Upper lobe of right lung (tissue), 1 donor: ENCODE results near the gene TBP. TPM values are rescaled to one million over a fixed set of nuclear protein-coding genes. Genes with fewer than 3 reads are reported as not detected.

Source experiments
- ATAC-seq: fragments of 200-7000 bp; cut with Tn5 transposase; one replicate; pipeline ENCODE4 v1.9.1; 2020; ENCODE audit warnings: mild to moderate bottlenecking, moderate library complexity
- DNase-seq: peaks from one replicate; pipeline ENCODE4 v3.0.0-alpha.2; 2020
- H3K27ac ChIP-seq: fragments of 200-600 bp; one replicate; pipeline ENCODE4 v1.8.0; 2022
- H3K27me3 ChIP-seq: fragments of 200-600 bp; one replicate; pipeline ENCODE4 v1.8.0; 2022; ENCODE audit warnings: mild to moderate bottlenecking
- H3K36me3 ChIP-seq: fragments of 200-600 bp; one replicate; pipeline ENCODE4 v1.8.0; 2022
- H3K4me1 ChIP-seq: fragments of 200-600 bp; one replicate; pipeline ENCODE4 v1.8.0; 2022
- H3K4me3 ChIP-seq: fragments of 200-600 bp; one replicate; pipeline ENCODE4 v1.8.0; 2022; ENCODE audit warnings: mild to moderate bottlenecking
- H3K9me3 ChIP-seq: fragments of 200-600 bp; one replicate; pipeline ENCODE4 v1.8.0; 2022
- intact Hi-C: fragments of 100-400 bp; cut with DNase I; formaldehyde crosslinking; loops from one replicate; pipeline ENCODE4 v1.11.0; 2022
- total RNA-seq: library from RNA; stranded (reverse); fragmentation: NEBNext Ultra II Directional; extraction: Animal tissue kit (Norgen Biotek cat#: 25700); gene quantifications from one replicate; pipeline ENCODE4 v1.2.1, GENCODE V29; 2021
- TF ChIP-seq, protein P1 (sequence below): fragments of 200-600 bp; IDR thresholded peaks from one replicate; pipeline ENCODE4 v1.8.0; 2022; ENCODE audit warnings: antibody characterized with exemption
- donor health status: DM: no; HTN: yes; CAD: no; lungs with severe emphysema.

The TBP gene
- total RNA-seq, 1 donor from 2014 or later = 12.8 TPM

DNA sequence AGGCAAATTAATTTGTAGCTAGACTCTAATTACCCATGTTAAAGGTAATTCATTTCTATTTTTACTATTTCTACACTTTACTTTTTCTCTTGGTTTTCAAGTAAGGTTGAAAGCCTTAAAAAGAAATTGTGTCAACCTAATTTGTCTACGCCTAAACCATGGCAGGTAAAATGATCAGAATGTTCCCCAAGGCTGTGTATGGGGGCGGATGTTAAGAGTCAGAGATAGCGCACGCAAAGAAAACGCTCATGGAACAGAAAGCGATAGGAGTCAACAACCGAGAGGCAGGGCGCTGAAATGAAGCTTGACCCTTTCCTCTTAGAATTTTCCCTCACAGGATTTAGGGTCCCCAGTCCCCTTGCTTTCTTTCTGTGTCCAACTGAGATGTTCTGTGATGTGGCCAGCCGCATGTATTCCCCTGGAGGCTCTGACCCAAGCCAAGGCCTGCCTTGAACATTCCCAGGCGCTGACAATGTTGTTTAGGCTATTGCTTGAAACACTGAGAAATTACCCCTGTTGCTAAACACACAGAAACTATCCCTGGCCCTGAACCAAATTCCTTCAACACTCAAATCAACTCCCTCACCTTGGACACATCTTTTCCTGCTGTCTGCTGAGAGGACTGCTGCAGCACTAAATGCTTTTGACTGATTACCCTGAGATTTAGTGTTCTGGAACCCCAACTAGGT, 12.0 kb upstream of the TBP start:
- no peak overlapping the region for H3K27ac ChIP-seq
- ATAC-seq (no peak), DNase-seq (no peak)
- TF ChIP-seq, protein P1, sequence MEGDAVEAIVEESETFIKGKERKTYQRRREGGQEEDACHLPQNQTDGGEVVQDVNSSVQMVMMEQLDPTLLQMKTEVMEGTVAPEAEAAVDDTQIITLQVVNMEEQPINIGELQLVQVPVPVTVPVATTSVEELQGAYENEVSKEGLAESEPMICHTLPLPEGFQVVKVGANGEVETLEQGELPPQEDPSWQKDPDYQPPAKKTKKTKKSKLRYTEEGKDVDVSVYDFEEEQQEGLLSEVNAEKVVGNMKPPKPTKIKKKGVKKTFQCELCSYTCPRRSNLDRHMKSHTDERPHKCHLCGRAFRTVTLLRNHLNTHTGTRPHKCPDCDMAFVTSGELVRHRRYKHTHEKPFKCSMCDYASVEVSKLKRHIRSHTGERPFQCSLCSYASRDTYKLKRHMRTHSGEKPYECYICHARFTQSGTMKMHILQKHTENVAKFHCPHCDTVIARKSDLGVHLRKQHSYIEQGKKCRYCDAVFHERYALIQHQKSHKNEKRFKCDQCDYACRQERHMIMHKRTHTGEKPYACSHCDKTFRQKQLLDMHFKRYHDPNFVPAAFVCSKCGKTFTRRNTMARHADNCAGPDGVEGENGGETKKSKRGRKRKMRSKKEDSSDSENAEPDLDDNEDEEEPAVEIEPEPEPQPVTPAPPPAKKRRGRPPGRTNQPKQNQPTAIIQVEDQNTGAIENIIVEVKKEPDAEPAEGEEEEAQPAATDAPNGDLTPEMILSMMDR = no peak
- no peaks in the 10 kb centered on the region for H3K27me3 ChIP-seq
- H3K9me3 ChIP-seq = no peaks in the 10 kb centered on the region
- no peaks in the 10 kb centered on the region for H3K4me1 ChIP-seq
- H3K4me3 ChIP-seq = no peak overlapping the region
- intact Hi-C loops = no loop called here
- H3K36me3 ChIP-seq = peaks cover 99% of the 10 kb centered on the region

DNA sequence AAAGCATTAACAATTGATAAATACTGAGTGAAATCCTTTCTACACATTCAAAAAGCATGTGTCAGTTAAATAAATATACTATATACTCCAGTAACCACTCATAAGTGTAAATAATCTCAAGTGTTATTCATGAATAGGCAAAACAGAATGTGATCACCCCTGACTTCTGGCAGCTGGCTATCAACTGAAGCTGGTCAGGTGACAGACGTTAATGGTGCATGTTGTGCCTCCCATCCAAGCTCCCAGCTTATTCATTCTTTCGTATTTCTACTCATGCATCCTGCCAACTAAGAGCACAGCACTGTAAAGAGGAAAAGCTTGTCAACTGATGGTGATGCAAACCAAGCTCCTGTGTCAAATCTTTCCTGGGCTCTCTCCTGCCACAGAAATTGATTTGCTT, 8.8 kb upstream of the TBP start:
- TF ChIP-seq, protein P1 = no peak
- Histone ChIP-seq H3K27ac (no peak overlapping the region), H3K4me1 (peaks cover 10% of the 10 kb centered on the region), H3K9me3 (no peaks in the 10 kb centered on the region), H3K36me3 (peaks cover 88% of the 10 kb centered on the region), H3K27me3 (no peaks in the 10 kb centered on the region), H3K4me3 (no peak overlapping the region)
- DNase-seq = no peak
- intact Hi-C loops = no loop called here
- ATAC-seq = peak; percentile 47

DNA sequence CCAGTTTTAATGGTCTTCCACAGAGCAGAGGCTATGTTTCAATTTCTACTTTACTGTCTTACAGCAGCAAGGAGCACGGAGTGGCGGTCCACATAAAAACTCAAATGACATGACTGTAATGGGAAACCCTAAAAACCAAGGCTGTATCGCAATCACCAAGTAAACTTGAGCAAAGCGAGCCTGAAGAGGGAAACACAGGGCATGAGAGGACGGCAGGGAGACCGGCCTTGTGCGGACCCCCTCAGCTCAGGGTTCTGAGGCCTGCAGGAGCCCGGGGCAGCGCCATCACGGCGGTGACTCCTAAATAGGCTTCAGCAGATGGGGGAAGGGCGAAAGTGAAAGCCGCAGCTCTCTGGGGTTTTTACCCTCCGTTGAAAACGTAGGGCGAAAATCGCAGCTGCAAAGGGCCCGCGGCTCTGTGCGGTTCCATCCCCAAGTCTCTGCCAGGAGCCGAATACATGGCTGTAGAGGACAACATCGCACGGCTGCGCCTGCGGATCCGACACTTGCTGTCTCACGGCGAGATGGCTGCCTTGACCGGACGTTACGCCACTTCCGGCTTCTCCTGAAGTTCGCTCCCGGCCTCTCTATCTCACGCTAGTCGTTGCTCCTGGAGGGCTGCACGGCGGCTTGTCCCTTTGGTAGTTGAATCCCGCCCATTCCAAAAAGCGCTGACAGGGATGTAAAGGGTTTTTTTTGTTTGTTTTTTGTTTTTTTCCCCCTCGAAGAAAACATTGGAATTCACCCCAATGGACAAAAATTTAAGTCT, 1.2 kb upstream of the TBP start, which contains the start of gene PSMB1:
PSMB1 (minus strand) TSS at position 543 of the 769 bp plus-strand sequence; CDS start at position 478, 65 bp downstream.
- Histone ChIP-seq H3K27me3 (no peaks in the 10 kb centered on the region), H3K4me1 (peaks cover 39% of the 10 kb centered on the region), H3K4me3 (peak within 1 kb of the TSS; percentile 92), H3K27ac (peak within 1 kb of the TSS; percentile 94), H3K9me3 (no peaks in the 10 kb centered on the region), H3K36me3 (peaks cover 27% of the 10 kb centered on the region)
- intact Hi-C loops = no loop called here
- ATAC-seq (peak; percentile 89), DNase-seq (peak; percentile 96)
- TF ChIP-seq, protein P1 = no peak

DNA sequence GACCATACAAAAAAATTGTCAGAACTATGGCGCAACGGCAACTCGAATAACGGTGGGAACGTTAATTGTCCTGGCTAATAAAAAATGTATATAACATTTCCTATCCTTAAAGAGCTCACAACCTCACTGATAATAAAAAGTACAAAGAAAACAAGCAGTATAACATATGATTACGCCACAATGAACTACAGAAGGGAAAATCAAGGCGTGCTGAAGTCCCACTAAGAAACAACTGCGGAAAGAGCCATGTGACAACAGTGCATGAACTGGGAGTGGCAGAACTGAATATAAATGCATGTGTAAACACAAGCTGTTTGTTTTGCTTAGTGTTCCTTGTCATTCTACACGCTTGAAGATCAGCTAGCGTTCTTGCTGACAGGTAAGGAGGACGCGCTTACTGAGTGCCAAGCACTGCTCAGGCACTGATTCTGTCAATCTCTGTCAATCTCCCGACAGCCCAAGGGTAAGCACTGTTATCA, 596 bp upstream of the TBP start:
- H3K4me3 ChIP-seq = peak overlapping the region; percentile 92
- H3K36me3 ChIP-seq = peaks cover 25% of the 10 kb centered on the region
- peak overlapping the region; percentile 94 for H3K27ac ChIP-seq
- DNase-seq = no peak
- intact Hi-C loops = no loop called here
- H3K27me3 ChIP-seq = no peaks in the 10 kb centered on the region
- H3K9me3 ChIP-seq = no peaks in the 10 kb centered on the region
- TF ChIP-seq, protein P1 = no peak
- peak; percentile 30 for ATAC-seq
- H3K4me1 ChIP-seq = peaks cover 39% of the 10 kb centered on the region

DNA sequence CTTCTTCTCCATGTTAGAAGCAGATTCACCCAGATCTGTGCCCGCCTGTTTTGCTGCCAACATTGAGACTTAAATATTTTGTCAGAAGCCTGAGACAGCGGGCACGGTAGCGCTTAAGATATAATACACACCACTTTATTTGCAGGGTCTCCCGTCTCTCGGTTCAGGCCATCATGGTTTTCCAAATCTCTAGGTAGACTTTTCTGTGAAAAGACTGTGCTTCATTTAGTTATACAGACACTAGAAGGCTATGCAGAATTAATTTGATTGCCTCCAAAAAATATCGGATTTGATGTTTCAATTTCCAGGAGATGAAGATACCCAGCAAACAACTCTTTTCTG, 598 bp downstream of the TBP start:
- peak overlapping the region; percentile 94 for H3K27ac ChIP-seq
- no peaks in the 10 kb centered on the region for H3K27me3 ChIP-seq
- ATAC-seq (no peak), DNase-seq (no peak)
- peak overlapping the region; percentile 92 for H3K4me3 ChIP-seq
- H3K9me3 ChIP-seq = no peaks in the 10 kb centered on the region
- peaks cover 29% of the 10 kb centered on the region for H3K36me3 ChIP-seq
- TF ChIP-seq, protein P1 = no peak
- H3K4me1 ChIP-seq = peaks cover 35% of the 10 kb centered on the region
- intact Hi-C loops = no loop called here
